HG03060 (cell line): ENCODE measurements around the gene PPFIA3.
"Not testable (repeated sequence)": the region's sequence is repeated elsewhere in the genome, so short reads cannot be mapped to it uniquely, and the experiment has no call there.

ENCODE experiments used
- ATAC-seq: cut with Tn5 transposase; IDR thresholded peaks from one replicate; pipeline ENCODE4 v1.9.1; 2021; ENCODE audit warnings: low read depth, moderate number of reproducible peaks; ENCODE audit not compliant: unreplicated experiment

PPFIA3 gene

DNA sequence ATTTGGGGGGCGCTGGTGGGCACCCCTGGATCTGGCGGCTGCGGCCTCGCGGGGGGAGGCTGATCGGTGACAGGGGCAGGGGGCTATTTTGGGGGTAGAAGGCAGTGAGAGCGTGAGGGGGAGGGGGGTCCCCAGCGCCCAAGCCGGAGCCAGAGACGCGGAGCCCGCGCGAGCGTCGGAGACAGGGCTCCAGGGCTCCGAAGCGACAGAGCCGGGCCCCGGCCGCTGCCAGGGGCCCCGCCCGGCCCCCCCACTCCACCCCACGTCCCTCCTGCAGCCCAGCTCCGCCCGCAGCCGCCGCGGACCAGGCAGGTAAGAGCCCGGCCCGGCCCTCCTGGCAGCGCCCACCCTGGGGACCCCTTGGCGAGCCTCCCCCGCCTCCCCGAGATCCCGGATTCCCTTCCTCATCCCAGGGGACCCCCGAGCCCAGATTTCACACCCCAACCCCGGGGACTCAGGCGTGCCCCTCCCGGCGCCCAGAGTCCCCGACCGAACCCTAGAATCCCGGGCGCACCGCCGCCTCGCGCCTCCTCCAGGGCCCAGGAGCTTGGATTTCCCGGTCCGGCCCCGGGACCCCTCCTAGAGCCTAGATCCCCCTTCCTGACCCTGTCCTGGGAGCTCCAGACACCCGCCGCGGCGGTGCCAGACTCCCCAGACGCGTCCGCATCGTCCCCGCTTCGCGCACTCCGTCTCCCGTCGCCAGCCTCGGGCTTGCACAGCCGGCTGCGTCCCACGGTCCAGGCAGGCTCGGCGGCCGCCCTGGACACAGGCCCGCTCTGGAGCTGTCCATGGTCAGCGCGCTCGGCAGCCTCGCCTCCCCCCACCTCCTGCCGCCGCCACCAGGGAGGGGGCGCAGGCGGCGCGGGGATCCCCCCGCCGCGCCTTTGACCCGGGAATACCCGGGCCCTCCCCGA is at the start of gene PPFIA3:
TSS of gene PPFIA3 (plus strand) at position 134 of the 914 bp plus-strand sequence. CDS start 8,330 bp downstream, outside the sequence.
- no peak for ATAC-seq

GRCh38 chr19:49070416-49070815 is 48.9 kb upstream of the PPFIA3 start:
- ATAC-seq = no peak

GRCh38 chr19:49071860-49072547 is 47.3 kb upstream of the PPFIA3 start:
- ATAC-seq = no peak

- ATAC-seq = no peak
Observed at GRCh38 chr19:49073514-49074378, 45.6 kb upstream of the PPFIA3 start.

DNA sequence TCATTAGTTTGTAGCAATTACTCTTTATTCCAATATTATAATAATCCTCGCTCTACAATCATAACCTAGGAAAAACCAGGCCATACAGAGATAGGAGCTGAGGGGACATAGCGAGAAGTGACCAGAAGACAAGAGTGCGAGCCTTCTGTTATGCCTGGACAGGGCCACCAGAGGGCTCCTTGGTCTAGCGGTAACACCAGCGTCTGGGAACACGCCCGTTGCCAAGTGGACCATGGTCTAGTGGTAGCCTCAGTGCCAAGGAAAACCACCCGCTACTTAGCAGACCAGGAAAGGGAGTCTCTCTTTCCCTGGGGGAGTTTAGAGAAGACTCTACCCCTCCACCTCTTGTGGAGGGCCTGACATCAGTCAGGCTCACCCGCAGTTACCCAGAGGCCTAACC is 44.5 kb upstream of the PPFIA3 start:
- not testable (repeated sequence) for ATAC-seq

GRCh38 chr19:49080392-49080791 is 39.0 kb upstream of the PPFIA3 start:
- ATAC-seq = no peak

DNA sequence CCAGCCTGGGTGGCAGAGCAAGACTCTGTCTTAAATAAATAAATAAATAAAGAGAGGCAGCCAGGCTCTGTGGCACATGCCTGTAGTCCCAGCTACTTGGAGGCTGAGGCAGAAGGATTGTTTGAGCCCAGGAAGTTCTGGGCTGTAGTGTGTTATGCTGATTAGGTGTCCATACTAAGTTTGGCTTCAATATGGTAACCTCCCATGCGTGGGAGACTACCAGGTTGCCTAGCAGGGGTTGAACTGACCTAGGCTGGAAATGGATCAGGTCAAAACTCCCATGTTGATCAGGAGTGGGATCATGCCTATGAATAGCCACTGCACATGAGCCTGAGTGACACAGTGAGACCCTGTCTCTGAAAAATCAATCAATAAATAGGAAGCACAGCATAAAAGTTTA is 38.1 kb upstream of the PPFIA3 start:
- no peak for ATAC-seq

DNA sequence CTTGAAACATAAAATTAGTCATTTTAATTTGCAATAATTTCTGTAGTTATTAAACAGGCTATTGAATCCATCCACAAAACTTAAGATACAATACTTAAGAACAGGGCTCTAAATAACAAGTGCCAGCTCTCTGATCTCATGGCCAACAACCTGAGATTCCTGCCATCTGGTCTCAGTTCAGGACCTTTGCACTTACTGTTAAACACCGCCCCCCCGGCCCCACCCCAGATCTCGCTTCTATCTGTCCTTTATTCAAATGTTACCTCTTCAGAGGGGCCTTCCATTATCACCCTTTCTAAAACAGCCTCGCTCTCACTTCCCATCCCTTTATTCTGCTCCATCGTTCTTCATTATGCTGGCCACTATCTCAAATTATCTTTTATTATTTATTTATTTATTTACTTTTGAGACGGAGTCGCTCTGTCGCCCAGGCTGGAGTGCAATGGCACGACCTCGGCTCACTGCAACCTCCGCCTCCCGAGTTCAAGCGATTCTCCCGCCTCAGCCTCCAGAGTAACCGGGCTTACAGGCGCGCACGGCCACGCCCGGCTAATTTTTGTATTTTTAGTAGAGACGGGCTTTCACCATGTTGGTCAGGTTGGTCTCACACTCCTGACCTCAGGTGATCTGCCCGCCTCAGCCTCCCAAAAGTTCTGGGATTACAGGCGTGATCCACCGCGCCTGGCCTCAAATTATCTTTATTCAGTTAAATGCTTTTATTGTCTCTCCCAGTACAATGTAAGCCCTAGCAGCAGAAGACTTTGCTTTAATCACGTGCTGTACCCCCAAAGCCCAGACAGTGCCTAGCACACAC is 34.9 kb upstream of the PPFIA3 start:
- no peak for ATAC-seq

- ATAC-seq = peak; percentile 85
Observed at GRCh38 chr19:49085020-49085867, 34.1 kb upstream of the PPFIA3 start, which contains the start of gene SNRNP70. Gene SNRNP70, plus strand, starts transcription at chr19:49085451. Its CDS starts 964 bp downstream, at chr19:49086415.

DNA sequence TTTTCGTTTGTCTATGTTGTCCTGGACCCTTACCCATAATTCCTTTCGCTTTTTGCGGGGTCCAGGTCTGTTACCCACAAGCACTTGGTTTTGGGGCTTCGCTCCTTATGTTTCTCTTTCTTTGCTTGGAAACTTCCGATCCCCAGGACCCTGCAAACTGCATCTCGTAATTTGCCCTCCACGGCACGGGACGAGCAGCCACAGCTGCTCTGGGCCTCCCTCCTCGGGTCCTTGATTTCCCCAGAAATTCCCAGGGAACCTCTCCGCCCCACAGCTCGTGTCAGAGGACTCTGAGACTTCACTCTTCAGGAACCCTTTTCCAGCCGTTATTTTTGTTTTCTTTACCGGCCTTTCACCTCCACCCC is 33.5 kb upstream of the PPFIA3 start:
- no peak for ATAC-seq

DNA sequence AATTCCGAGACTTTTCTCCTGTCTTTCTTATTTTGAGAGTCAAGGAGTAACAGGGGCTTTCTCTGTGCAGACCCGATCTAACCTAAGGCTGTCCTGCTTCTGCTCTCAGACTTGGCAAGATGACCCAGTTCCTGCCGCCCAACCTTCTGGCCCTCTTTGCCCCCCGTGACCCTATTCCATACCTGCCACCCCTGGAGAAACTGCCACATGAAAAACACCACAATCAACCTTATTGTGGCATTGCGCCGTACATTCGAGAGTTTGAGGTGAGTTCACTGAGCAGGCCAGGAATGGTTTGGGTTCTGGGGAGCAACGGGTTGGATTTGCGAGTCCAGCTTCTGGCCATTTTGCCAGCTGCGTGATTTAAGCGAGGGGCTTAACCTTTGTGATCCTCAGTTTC is 33.0 kb upstream of the PPFIA3 start:
- ATAC-seq = no peak

GRCh38 chr19:49091391-49092038 is 27.8 kb upstream of the PPFIA3 start:
- no peak for ATAC-seq

- ATAC-seq = no peak
Observed at GRCh38 chr19:49092686-49093085, 26.7 kb upstream of the PPFIA3 start.

DNA sequence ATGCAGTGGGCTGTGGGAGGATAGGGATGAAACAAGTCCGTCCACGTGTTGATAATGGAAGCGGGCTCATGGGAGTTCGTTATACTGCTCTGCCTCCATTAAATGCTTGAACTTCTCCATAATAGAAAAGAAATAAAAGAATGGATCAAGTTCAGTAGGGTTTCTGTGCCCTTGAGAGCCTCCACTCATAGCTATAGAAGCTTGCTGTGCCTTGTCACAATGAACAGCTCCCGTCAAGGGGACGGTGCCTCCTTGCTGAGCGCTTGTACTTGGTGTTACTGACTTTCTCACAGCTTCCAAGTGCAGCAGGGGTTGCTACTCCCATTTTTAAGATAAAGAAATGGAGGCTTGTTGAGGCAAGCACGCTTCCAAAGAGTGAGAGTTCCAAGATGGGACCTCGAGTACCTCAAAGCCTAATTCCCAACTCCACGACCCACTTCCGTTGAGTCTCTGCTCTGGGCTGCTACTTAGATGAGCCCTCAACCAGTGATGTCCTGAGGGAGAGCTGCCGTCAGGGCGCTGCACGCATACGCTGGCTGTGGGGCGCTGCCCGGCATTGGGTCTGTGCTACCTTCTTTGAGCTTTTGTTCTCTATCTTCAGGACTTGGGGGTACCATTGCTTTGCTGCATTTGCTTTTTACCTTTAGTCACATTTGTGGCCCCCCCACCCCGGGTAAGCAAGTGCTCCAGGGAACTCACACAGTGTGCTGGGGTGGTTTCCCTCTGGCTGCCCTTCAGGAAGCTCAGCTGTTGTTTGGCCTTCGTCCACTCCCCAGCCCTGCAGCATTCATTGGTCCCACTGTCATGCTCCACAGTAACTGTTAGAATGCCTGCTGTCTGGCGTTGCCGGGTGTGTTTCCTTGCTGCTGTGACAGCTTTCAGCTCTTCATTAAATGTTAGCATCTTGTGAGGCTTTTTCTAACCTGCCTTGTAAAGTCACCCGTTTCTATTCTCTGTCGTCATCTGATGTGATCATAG is 24.6 kb upstream of the PPFIA3 start:
- ATAC-seq = no peak

DNA sequence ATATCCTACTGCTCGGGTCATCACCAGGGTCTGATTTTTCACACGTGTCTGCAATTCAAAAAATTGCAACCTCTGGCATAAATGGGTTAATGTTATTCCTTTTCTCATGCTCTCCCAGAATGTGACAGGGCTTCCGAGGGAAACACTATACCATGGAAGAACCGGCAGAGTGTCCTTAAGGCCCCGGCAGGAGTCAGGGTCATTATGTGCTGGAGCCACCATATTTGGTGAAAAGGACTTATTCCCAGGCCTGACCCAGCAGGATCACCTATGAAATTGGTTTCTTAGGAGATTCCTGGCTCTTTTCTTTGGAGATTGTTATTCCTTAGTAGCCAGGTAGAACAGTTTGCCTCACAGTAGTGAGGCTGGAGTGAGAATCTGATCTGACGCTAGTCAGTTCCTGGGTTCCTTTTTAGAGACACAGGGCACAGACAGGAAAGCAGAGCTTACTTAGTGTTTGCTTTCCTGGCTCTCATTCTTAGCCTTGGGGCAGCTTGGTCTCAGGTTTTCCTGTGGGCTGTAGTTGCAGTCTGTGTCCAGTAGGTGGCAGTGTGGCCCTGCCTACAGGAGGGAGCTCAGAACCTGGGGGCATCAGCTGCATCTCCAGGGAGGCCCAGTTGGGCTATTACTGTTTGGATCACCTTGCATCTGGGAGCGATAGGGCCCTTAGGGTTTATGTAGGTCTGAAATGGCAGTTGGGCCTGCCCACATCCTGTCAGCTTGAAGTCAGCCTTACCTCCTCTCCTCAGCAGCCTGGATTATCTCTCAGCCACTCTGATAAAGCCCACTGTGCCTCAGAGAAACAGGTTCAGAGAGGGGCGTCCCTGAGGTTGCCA is 21.7 kb upstream of the PPFIA3 start:
- ATAC-seq = no peak

- ATAC-seq = no peak
Observed at GRCh38 chr19:49098795-49099194, 20.5 kb upstream of the PPFIA3 start.
